Tibial artery (tissue), 4 donors: Measurements from ENCODE around the gene RELN.

Source experiments
- DNase-seq, 2 donors: peaks; one replicate each; pipeline ENCODE4 v3.0.0-alpha.2; 2019
- H3K27ac ChIP-seq, 2 donors: fragments of 200-600 bp; sonication (generic) in 1 of 2; 1 replicate in 1 of 2; 2 replicates in 1 of 2; pipeline ENCODE4 v1.5.1; 2018 to 2019; ENCODE audit warnings: mild to moderate bottlenecking in 1 of 2
- H3K27me3 ChIP-seq, 2 donors: fragments of 200-600 bp; sonication (generic) in 1 of 2; one replicate each; pipeline versions ENCODE4 v1.5.1 to v1.6.0; 2016 to 2019
- H3K36me3 ChIP-seq, 3 donors: fragments of 200-600 bp; sonication (generic) in 2 of 3; one replicate each; pipeline ENCODE4 v1.5.1; 2016 to 2019; ENCODE audit warnings: mild to moderate bottlenecking in 2 of 3
- H3K4me1 ChIP-seq, 4 donors: fragments of 200-600 bp; sonication (generic) in 2 of 4; 1 replicate in 3 of 4; 2 replicates in 1 of 4; pipeline ENCODE4 v1.5.1; 2016 to 2019
- H3K4me3 ChIP-seq, 2 donors: fragments of 200-600 bp; sonication (generic) in 1 of 2; 1 replicate in 1 of 2; 2 replicates in 1 of 2; pipeline ENCODE4 v1.5.1; 2018 to 2019; ENCODE audit warnings: mild to moderate bottlenecking in 2 of 2
- H3K9me3 ChIP-seq, 3 donors: fragments of 200-600 bp; sonication (generic) in 1 of 3; one replicate each; pipeline ENCODE4 v1.5.1; 2016 to 2019
- intact Hi-C: fragments of 100-400 bp; cut with DNase I; formaldehyde crosslinking; loops from one replicate; pipeline ENCODE4 v1.15.0; 2023; ENCODE audit warnings: low total_unique reads
- TF ChIP-seq, protein P1 (sequence below), 2 experiments: fragments of 200-600 bp in 1 of 2; fragments of 450-650 bp in 1 of 2; IDR thresholded peaks; one replicate each; pipeline ENCODE4 v1.5.1; 2017 to 2019; ENCODE audit warnings: antibody characterized with exemption in 2 of 2, mild to moderate bottlenecking in 1 of 2, moderate library complexity in 1 of 2

The RELN gene

DNA sequence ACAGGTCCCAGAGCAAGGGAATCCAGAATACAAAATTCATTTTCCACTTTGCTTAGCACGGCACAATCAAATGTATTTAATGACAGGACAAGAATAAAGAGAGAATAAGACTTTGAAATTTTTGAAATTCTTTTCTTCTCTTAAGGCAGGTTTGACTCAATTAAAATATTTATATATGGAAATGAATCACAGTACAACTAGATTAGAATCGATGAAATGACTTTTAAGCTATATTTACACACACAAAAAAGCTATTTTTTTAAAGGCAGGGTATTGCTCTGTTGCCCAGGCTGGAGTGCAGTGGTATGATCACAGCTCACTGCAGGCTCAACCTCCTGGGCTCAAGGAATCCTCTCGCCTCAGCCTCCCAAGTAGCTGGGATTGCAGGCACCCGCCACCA, 278.0 kb downstream of the RELN start:
- Histone ChIP-seq H3K9me3 (no peaks in the 10 kb centered on the region), H3K4me1 (no peaks in the 10 kb centered on the region), H3K27ac (no peak overlapping the region), H3K4me3 (no peak overlapping the region), H3K36me3 (no peaks in the 10 kb centered on the region), H3K27me3 (no peaks in the 10 kb centered on the region)
- TF ChIP-seq, protein P1, sequence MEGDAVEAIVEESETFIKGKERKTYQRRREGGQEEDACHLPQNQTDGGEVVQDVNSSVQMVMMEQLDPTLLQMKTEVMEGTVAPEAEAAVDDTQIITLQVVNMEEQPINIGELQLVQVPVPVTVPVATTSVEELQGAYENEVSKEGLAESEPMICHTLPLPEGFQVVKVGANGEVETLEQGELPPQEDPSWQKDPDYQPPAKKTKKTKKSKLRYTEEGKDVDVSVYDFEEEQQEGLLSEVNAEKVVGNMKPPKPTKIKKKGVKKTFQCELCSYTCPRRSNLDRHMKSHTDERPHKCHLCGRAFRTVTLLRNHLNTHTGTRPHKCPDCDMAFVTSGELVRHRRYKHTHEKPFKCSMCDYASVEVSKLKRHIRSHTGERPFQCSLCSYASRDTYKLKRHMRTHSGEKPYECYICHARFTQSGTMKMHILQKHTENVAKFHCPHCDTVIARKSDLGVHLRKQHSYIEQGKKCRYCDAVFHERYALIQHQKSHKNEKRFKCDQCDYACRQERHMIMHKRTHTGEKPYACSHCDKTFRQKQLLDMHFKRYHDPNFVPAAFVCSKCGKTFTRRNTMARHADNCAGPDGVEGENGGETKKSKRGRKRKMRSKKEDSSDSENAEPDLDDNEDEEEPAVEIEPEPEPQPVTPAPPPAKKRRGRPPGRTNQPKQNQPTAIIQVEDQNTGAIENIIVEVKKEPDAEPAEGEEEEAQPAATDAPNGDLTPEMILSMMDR (IDR thresholded peaks at IDR 0.05): no peak
- DNase-seq: no peak
- intact Hi-C loops: no loop called here

DNA sequence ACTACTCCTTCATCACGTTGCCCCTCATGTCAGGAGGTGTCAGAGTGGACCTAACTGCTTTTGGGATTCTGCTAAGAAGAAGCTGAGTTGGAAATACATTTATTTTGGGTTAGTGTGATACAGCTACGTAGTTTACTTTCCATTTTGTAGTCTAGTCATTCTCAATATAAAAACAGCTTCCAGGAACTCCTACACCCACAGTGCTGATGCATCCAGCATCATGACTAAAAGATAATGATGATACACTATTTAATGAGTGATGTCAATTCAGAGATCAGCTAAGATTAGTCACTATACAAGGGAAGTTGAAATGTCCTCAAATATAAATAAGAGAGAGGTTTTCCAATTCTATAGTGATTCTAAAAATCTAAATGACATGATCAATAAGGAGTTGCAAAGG, 279.2 kb downstream of the RELN start:
- DNase-seq: no peak
- Histone ChIP-seq H3K4me3 (no peak overlapping the region), H3K4me1 (no peaks in the 10 kb centered on the region), H3K9me3 (no peaks in the 10 kb centered on the region), H3K36me3 (no peaks in the 10 kb centered on the region), H3K27ac (no peak overlapping the region), H3K27me3 (no peaks in the 10 kb centered on the region)
- TF ChIP-seq, protein P1 (IDR thresholded peaks at IDR 0.05): no peak
- intact Hi-C loops: no loop called here

DNA sequence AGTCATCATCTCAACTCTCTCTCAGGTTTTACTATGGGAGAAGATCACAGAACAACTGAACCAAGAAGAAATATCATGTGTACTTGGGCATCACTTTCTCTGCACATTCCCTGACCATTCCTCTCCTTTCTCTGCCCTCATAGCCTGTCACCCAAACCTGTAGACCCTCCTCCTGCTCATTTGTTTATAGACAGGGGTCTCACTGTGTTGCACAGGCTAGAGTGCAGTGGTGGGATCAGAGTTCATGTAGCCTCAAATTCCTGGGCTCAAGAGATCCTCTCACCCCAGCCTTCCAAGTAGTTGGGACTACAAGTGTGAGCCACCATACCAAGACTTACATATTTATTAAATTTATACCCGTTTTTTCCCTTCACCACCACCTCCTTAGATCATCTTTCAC, 282.7 kb downstream of the RELN start:
- Histone ChIP-seq H3K9me3 (no peaks in the 10 kb centered on the region), H3K27me3 (no peaks in the 10 kb centered on the region), H3K27ac (no peak overlapping the region), H3K4me3 (no peak overlapping the region), H3K36me3 (no peaks in the 10 kb centered on the region), H3K4me1 (no peaks in the 10 kb centered on the region)
- intact Hi-C loops: no loop called here
- DNase-seq: no peak
- TF ChIP-seq, protein P1 (IDR thresholded peaks at IDR 0.05): no peak

DNA sequence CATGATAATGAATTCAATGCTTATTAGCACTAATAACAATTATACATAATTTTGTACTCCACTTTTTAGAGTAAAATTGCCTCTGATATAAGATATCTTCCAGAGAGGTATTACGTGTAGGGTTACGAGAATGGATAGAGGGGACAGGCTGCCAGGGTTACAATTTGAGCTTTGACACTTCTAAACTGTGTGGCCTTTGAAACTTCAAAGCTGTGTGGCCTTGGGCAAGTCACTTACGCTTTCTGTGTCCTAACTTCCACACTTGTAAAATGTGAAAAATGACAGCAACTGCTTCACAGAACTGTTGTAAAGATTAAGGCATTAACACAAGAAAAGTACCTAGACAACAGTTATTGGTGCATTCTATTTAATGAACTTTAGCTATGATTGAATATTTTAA, 283.9 kb downstream of the RELN start:
- no peak for DNase-seq
- Histone ChIP-seq H3K4me3 (no peak overlapping the region), H3K9me3 (no peaks in the 10 kb centered on the region), H3K4me1 (no peaks in the 10 kb centered on the region), H3K36me3 (no peaks in the 10 kb centered on the region), H3K27ac (no peak overlapping the region), H3K27me3 (no peaks in the 10 kb centered on the region)
- TF ChIP-seq, protein P1 (IDR thresholded peaks at IDR 0.05): no peak
- intact Hi-C loops: no loop called here

DNA sequence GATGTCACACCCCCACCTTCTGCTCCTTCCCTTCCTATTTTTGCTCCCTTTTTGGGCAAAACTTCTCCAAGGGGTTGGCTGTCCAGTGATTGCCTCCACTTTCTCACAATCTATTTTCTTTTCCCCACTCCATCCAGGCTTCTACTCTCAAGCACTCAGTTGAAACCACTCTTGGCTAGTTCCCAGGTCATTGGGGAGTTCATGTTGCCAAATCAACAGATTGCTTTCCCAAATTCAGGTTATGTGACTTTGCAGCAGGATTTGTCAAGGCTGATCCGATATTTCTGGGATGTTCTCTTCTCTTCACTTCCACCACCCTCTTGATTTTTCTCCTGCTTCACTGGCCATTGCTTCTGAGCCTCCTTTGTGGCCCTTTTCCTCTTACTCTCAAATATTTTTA, 284.8 kb downstream of the RELN start:
- Histone ChIP-seq H3K4me3 (no peak overlapping the region), H3K4me1 (no peaks in the 10 kb centered on the region), H3K27ac (no peak overlapping the region), H3K27me3 (no peaks in the 10 kb centered on the region), H3K9me3 (no peaks in the 10 kb centered on the region), H3K36me3 (no peaks in the 10 kb centered on the region)
- intact Hi-C loops: no loop called here
- no peak for DNase-seq
- TF ChIP-seq, protein P1 (IDR thresholded peaks at IDR 0.05): no peak

DNA sequence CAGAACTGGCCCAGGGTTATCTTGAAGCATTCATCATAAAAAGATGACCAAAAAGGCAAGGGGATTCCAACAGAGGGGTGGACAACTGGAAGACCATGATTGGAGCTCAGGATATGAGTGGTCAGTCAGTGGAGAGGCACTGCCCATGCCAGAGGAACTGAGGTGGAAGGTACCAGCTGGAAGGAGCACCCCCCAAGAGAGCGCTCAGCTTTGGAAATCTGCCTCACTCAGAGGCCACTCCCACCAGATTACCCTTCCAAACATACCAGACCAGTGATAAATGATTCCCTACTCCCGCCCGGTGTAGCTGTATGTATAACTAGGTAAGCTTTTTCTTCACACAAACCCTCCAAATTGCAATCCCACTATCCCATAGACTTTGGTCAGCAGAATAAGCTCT, 286.5 kb downstream of the RELN start:
- Histone ChIP-seq H3K4me3 (no peak overlapping the region), H3K9me3 (no peaks in the 10 kb centered on the region), H3K4me1 (no peaks in the 10 kb centered on the region), H3K36me3 (no peaks in the 10 kb centered on the region), H3K27ac (no peak overlapping the region), H3K27me3 (no peaks in the 10 kb centered on the region)
- intact Hi-C loops: no loop called here
- DNase-seq: no peak
- TF ChIP-seq, protein P1 (IDR thresholded peaks at IDR 0.05): no peak
